GM19193 (cell line): ENCODE measurements around the gene NCKAP5.

Experiments
- POLR2A ChIP-seq: IDR thresholded peaks from 4 replicates; pipeline ENCODE4 v1.6.1; 2011; ENCODE audit not compliant: insufficient read depth, insufficient read length; ENCODE audit errors: extremely low read depth

The NCKAP5 gene

DNA sequence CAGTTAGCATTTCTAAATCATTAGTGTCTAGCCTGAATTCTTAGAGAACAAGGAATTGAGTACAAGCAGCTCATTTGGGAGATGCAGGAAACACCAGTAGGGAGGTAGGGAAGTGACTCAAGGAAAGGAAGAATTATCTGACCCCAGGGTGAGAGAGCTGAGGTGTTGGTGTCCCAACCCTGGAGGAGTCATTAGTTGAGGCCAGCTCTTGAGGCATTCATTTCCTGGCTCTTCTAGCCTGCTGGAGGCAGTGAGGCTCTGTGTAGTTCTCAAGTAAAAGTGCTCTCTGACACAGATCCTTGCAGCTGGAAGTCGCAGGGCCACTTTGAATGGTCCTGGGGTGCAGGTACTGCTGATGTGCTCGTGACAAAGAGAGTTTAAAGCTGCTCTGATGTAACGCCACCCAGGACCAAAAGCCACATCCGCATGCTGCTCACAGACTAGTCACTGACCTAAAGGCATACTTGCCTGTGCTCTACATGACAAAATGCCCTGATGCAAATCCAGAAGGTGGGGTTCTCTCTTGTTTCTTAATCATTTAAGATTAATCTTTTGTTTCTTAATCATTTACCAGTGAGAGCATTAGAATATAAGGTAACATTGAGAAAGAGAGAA is 598.8 kb downstream of the NCKAP5 start:
- no peak for TF ChIP-seq POLR2A

DNA sequence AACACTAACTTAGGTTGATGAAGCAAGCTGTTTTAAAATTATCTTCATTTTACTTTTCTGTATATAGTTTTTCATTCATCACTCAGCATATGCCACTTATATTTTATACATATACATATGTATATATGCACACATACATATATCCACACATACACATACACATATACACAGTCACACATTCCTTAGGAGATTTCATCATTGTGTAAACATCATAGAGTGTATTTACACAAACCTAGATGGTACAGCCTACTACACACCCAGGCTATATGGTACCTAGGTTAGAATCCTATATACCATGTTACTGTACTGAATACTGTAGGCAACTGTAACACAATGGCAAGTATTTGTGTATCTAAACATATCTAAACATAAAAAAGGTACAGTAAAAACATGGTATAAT is 602.8 kb downstream of the NCKAP5 start:
- no peak for TF ChIP-seq POLR2A

DNA sequence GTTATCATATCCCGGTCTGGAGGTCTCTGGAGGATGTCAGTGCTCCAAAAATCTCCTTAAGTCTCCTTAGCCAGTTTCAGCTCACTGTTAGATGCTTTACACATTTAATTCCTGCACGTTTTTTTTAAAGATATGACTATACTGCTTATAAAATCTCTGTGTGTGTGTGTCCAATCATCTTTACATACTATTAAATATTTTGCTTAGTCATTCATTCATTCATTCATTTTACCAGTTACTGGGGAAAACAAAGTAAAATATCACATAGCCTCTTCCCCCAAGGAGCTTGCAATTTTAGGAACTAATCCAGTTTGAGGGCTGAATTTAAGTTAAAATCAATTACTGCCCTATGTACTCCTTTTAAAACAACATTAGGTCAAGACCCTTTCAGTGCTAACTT is 605.1 kb downstream of the NCKAP5 start:
- no peak for TF ChIP-seq POLR2A

DNA sequence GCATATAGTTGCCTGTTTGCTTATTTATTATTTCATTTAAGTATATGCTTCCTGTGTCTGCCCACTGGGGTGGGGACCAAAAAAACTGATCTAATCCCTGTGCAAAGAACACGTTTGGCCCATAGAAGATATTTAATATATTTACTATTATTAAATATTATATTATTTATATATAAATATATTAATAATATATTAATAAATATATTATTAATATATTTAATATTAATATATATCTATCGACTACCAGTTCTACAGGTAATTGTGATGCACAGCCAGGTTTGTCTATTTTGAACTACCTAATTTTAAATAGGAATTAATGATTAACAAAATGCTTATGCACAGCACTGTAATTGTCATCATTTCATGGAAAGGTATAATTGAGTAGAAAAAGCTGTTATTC is 609.4 kb downstream of the NCKAP5 start:
- TF ChIP-seq POLR2A: no peak

DNA sequence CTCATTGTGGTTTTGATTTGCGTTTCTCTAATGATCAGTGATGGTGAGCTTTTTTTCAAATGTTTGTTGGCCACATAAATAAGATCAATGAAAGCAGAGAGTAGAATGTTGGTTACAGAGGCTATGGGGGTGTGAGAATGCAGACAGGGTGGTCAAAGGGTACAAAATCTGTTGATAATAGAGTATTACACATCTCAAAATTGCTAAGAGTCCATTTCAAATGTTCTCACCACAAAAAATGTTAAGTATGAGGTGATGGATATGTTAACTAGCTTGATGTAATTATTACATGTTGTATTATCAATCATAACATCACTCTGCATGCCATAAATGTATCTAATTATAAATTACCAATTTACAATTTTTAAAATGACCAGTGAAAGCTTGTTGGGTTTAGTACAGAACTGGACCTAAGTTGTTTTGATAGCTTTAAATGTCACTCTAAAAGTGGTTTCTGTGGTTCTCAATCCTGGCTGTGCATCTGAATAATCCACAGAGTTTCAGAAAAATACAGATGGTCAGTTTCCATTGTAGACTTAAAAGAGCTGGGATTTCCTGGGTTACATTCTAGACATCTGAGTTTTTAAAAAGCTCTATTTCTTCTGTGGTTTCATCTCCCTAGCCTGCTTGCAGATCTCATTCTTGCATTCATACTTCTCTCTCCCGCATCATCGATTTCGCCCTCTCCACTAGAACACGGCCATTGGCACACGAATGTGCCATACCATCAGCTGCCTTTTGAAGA is 612.2 kb downstream of the NCKAP5 start:
- no peak for TF ChIP-seq POLR2A

DNA sequence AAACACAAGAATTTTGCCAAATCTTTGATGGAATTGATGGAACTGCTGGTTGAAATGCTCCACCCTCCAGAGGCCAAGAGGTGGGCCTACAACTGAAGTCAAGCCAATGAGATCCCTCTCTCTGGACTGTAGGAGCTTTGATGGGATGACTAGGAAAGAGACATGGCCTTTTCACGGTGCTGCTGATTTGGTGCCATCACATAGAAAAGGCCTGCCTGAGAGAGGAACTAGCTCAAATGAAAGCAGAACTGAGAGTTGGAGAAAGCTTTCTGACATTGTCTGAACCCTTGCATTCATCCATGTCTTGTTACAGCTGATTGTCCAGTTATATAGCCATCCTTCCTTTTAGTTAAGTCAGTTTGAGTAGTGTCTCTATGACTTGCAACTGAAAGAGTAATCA is 614.5 kb downstream of the NCKAP5 start:
- TF ChIP-seq POLR2A: no peak

DNA sequence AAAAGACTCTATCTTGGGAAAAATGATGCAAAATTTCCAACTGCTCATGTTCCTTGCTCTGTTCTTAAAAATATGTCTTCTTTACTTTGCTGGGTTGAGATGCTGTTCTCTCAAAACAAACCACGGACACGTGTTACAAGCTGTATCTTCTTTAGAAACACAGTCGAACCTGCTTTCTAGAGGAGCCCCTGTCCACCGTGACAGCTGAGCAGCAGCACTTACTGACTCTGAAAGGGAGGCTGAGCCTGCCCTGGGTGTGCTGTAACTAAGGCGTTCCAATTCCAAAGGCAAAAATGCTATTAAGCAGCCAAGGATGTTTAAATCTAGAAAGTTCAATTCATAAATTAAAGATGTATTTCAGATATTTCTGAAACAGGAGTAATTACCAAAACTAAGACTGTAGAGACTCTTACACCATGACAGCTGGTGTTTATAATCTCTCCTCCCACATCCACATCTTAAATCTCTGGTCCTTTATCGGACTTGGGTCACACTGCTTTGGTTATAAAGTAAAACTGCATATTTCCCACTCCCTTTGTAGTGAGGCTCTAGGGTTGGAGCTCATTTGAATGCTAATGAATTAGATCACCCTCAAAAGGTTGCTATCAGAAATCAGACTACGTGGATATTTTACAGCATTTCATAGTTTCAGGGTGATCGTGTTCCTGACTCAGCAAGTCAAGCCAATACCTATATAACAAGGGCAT is 617.1 kb downstream of the NCKAP5 start:
- no peak for TF ChIP-seq POLR2A

DNA sequence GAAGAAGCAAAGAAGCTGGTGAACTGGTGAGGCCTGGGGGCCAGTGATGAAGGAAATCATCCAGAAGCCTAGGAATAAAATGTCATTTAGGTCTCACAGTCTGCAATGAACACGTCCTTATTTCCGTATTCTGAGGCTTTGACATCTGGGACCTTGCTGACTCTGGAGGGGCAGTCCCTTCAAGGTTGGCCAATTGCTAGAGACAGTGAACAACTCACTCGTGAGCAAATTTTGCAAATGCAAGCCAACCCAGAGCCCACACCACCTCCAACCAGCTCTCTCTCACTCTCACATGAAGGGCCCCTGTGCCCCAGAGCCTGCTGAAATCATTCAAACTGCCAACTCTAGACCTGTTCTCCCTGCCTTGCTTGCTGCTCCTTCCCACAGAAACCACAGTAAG is 619.2 kb downstream of the NCKAP5 start:
- TF ChIP-seq POLR2A: no peak

DNA sequence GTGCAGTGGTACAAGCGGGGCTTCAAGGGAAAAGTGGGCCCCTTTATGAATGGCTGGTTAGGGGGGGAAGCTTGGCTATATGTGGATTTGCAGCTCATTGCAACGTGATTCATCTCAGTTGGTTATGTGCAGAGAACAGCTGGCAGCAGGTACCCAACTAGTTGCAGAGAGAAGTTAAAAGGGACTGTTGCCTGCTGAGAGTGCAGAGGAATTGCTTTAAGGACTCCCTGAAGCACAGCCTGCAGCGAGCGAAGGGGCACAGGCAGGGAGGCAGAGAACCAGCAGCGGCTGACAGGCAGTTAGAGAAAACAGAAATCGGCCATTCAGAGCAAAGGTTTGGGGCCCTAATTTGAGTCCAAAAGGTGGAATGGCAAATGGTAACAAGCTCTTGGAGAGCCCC is 620.1 kb downstream of the NCKAP5 start:
- TF ChIP-seq POLR2A: no peak

DNA sequence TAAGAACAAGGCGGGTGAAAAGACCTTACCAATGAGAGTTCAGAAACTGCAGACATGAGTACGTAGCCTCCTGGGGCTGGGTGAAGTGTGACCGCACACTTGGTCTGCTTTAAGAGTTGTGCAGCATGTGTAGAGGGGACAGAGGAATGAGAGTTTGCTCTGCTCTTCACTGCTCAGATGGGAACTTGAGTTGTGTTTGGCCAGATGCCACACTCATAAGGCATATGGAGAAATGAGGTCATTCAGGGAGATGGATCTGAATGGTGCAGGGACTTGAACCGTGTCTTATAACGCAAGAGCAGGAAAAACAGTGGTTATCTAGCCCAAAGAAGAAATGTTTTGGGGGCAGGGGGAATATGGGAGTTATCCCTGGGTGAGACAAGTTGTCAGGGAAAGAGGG is 624.4 kb downstream of the NCKAP5 start:
- TF ChIP-seq POLR2A: no peak

DNA sequence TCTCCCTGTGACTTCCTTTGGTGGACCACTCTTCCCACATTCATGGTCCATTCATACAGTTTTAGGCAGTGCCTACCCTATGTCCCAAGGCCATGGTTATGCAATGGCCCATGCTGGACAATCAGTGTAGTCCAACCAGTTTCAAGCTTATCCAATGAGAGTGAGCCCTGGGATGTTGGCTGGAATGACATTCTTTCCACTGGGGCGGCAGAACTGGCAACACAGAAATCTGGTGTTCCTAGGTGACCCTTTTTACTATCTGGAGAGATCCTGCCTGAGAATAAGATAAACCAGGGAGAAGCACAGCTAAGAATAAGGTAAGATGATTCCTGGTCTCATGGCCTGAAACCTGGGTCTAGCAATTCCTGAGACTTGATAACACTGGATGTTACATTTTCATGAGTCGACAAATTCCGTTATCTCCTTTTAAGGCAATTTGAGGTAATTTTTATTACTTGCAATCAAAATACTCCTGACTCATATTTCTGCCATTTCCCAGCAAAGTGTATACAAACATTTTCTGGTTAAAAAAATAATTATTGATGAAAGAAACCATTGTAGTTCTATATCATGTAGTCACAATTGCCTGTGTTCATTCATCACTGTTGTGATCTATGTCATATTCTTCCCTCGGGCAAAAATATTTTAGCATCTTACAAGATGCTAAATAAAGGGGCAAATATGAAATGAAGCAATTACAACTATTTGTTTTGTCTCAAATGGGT is 626.8 kb downstream of the NCKAP5 start:
- TF ChIP-seq POLR2A: no peak

DNA sequence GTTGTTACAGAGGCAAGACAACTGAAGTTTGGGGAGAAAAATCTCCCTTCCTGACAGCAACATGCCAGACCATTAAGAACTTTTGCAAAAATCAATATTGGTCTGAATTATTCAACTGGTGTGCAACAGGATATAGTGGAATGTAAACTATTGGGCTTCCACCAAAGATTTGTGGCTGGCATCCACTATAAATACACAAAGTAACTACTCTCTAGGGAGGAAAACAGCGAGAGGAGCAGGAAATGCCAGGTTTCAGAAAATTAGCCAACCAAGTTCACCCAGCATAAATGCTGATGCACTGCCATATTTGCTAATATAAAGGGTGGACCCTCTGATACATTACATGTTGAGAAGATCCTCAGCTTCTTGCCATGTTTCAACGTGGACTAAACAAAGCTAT is 630.6 kb downstream of the NCKAP5 start:
- TF ChIP-seq POLR2A: no peak

DNA sequence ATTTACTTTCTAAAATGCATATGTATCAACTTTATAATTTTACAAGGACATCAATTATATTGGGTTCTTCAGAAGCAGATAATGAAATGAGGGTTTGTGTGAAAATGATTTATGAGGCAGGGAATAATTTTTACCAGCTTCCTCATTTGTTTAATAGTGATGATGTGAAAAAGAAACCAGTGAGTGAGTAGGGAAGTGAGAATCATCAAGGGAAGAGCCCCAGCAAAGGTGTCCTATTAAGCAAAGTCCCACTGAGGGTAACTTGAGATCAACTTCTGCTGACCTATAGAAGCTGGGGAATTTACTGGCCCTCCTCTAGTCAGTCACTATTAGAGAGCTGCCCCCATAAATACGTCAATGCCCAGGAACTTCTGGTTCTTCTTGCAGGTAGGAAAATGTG is 631.5 kb downstream of the NCKAP5 start:
- no peak for TF ChIP-seq POLR2A

DNA sequence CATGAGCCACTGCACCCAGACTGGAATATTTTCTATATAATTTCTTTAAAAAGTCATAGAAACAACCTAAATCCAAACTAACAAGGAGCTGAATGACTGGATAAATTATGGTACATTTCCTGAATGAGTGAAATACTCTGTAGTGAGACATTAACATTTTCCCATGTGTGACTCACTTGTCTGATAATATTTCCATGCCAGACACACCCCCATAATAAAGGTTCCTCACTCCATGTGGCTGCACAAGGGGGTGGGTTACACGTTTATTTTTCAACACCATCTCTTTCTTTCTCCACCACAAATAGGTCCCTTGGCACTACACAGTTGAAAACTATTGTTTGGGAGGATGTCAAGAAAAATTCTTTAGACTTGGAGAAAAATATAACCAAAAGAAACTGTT is 632.0 kb downstream of the NCKAP5 start:
- no peak for TF ChIP-seq POLR2A

DNA sequence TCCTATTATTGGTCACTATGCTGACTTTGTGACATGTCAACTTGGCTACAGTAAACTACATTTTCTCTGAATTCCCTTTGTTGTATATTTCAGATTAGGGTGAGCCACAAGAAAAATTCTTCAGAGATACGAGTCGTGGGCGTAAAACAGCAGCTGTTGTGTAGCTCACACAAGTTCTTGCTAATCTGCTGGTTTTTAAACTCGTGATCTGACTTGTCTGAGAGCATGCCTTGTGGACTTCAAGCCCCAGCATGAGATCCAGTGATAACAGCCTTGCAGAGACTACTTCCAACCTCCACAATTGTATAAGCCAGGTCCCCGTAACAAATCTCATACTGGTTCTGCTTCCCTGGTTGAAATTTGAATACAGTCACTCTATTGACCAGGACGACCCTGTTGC is 638.5 kb downstream of the NCKAP5 start:
- no peak for TF ChIP-seq POLR2A

DNA sequence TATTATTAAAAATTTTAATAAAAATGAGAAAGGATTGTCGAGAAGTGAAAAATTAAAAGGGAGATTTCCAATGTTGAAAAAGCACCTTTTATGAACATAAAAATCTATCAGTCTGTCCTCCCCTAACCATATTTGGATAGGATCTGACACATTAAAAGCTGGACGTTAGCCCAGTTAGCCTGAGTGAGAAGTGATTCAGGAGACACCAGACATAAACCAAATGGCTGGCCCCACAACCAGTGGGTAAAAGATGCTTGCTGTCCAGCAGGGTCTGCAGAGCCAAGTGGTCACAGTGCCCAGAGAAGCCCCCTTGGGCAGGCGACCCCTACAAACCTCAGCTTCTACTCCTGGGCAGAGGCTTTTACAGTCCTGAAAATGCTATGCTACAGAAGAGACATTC is 644.5 kb downstream of the NCKAP5 start:
- TF ChIP-seq POLR2A: no peak

DNA sequence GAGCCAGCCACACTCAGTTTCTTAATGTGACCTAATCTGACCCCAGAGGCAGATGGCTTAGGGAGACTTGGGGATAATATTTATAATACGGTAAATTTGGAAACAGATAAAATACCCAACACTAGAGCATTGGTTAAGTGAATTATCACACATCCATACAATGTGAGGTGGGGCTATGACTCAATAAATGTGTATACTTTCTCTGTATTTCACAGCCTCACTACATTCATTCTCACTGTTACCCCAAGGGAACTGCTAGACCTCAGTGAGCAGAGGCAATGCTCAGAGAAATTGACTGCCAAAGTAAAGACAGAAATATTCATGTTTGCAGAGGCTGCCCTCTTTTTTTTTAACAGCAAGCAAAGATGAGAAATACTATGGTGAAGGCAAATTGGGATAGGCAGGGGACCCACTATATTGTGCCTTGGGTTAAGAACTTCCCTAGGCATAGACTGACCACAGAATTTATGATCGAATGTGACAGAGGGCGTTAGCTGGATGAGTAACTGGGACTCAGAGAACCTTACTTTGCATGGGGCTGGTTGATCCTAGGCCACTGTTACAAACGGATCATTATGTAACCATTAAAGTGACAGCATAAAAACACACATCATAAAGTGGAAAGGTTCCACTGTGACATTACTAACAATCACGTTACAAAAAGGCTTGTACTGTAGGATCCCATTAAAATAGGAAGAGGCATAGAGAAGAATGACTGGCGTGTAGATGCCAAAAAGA is 652.3 kb downstream of the NCKAP5 start:
- no peak for TF ChIP-seq POLR2A
